ENCODE results near the gene MRTFB.

DNA sequence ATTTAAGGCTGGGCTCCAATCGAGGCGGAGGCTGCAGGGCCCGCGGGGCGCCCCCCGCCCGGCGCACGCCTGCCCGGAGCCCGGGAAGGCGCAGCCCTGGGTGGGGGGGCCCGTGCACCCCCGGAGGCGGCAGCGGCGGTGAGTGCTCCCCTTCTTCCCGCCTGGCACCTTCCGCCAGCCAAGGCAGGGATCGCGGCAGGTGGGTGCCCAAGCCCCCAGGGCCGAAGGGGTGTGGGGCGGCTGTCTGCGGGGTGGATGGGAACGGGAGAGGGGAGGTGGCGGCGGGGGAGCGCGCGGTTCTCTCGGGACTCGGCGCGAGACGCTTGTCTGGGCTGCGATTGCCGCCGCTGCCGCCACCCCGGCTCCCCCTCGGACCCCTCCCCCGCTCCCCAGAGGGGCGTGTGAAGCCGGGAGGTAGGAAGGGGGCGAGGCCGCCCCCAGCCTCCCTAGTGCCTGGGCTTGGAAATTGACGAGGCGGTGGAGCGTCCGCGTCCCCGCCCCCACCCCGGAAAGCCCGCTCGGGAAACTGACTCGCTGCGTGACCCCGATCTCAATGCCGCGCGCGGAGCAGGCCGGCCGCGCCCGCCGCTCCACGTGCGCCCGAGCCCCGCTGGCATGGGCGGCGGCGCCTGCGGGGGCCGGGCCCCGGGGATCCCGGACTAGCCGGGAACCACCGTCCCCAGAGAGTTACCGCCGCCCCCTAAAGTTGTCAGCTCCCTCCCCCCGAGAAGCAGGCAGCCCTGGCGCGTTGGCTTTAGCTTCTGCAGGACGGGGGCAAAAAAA, 231.5 kb downstream of the MRTFB start:
- TF ChIP-seq CTCF (IDR thresholded peaks at IDR 0.05; ENCODE audit: low read depth, low read length) (no peak), EZH2phosphoT487 (IDR thresholded peaks at IDR 0.05; ENCODE audit: low read depth) (no peak)
